Measurements from ENCODE around the gene UBE2D2.
A peak's percentile ranks its signal among the peaks of the same experiment; 100 is the strongest.

Gene UBE2D2

GRCh38 chr5:139638736-139639618, 77.8 kb downstream of the UBE2D2 start:
- no peaks in the 10 kb centered on the region for H3K27me3 ChIP-seq (ENCODE audit: control insufficient read depth in 2 of 2, insufficient read depth in 2 of 2, low read length in 2 of 2)
- H3K36me3 ChIP-seq (ENCODE audit: control insufficient read depth in 2 of 2, insufficient read depth in 2 of 2, low read length in 2 of 2), result no peaks in the 10 kb centered on the region
- H3K9ac ChIP-seq (ENCODE audit: low read depth in 1 of 2, low read length in 2 of 2), result peak overlapping the region; percentile 68 to 81
- H3K4me3 ChIP-seq (ENCODE audit: low read length in 2 of 2), result peak overlapping the region in 1 of 2 donors; percentile 72
- H3K27ac ChIP-seq (ENCODE audit: low read depth in 2 of 2, low read length in 2 of 2), result peak overlapping the region; percentile 96 to 97
- H3K9me3 ChIP-seq (ENCODE audit: control insufficient read depth in 2 of 2, low read length in 2 of 2), result no peaks in the 10 kb centered on the region
- peaks cover 68 to 76% of the 10 kb centered on the region in 2 donors for H3K4me1 ChIP-seq (ENCODE audit: control insufficient read depth in 2 of 2, insufficient read depth in 2 of 2, low read length in 2 of 2)

- no peak overlapping the region for H3K4me3 ChIP-seq (ENCODE audit: low read length in 2 of 2)
- H3K4me1 ChIP-seq (ENCODE audit: control insufficient read depth in 2 of 2, insufficient read depth in 2 of 2, low read length in 2 of 2), result peaks cover 73% of the 10 kb centered on the region in 2 donors
- H3K27me3 ChIP-seq (ENCODE audit: control insufficient read depth in 2 of 2, insufficient read depth in 2 of 2, low read length in 2 of 2), result no peaks in the 10 kb centered on the region
- no peaks in the 10 kb centered on the region for H3K36me3 ChIP-seq (ENCODE audit: control insufficient read depth in 2 of 2, insufficient read depth in 2 of 2, low read length in 2 of 2)
- H3K9me3 ChIP-seq (ENCODE audit: control insufficient read depth in 2 of 2, low read length in 2 of 2), result no peaks in the 10 kb centered on the region
- no peak overlapping the region for H3K9ac ChIP-seq (ENCODE audit: low read depth in 1 of 2, low read length in 2 of 2)
- H3K27ac ChIP-seq (ENCODE audit: low read depth in 2 of 2, low read length in 2 of 2), result peak overlapping the region in 1 of 2 donors; percentile 97
These were observed 78.7 kb downstream of the UBE2D2 start for GRCh38 chr5:139639619-139640380.

GRCh38 chr5:139640421-139641115, 79.4 kb downstream of the UBE2D2 start:
- Histone ChIP-seq H3K4me1 (ENCODE audit: control insufficient read depth in 2 of 2, insufficient read depth in 2 of 2, low read length in 2 of 2) (peaks cover 66 to 67% of the 10 kb centered on the region in 2 donors), H3K27me3 (ENCODE audit: control insufficient read depth in 2 of 2, insufficient read depth in 2 of 2, low read length in 2 of 2) (no peaks in the 10 kb centered on the region), H3K9ac (ENCODE audit: low read depth in 1 of 2, low read length in 2 of 2) (no peak overlapping the region), H3K27ac (ENCODE audit: low read depth in 2 of 2, low read length in 2 of 2) (no peak overlapping the region), H3K9me3 (ENCODE audit: control insufficient read depth in 2 of 2, low read length in 2 of 2) (no peaks in the 10 kb centered on the region), H3K36me3 (ENCODE audit: control insufficient read depth in 2 of 2, insufficient read depth in 2 of 2, low read length in 2 of 2) (no peaks in the 10 kb centered on the region), H3K4me3 (ENCODE audit: low read length in 2 of 2) (no peak overlapping the region)

- no peaks in the 10 kb centered on the region for H3K9me3 ChIP-seq (ENCODE audit: control insufficient read depth in 2 of 2, low read length in 2 of 2)
- no peaks in the 10 kb centered on the region for H3K36me3 ChIP-seq (ENCODE audit: control insufficient read depth in 2 of 2, insufficient read depth in 2 of 2, low read length in 2 of 2)
- H3K27ac ChIP-seq (ENCODE audit: low read depth in 2 of 2, low read length in 2 of 2), result peak overlapping the region in 1 of 2 donors; percentile 94
- no peak overlapping the region for H3K9ac ChIP-seq (ENCODE audit: low read depth in 1 of 2, low read length in 2 of 2)
- H3K27me3 ChIP-seq (ENCODE audit: control insufficient read depth in 2 of 2, insufficient read depth in 2 of 2, low read length in 2 of 2), result no peaks in the 10 kb centered on the region
- H3K4me3 ChIP-seq (ENCODE audit: low read length in 2 of 2), result no peak overlapping the region
- peaks cover 58 to 59% of the 10 kb centered on the region in 2 donors for H3K4me1 ChIP-seq (ENCODE audit: control insufficient read depth in 2 of 2, insufficient read depth in 2 of 2, low read length in 2 of 2)
These were observed 80.3 kb downstream of the UBE2D2 start for GRCh38 chr5:139641116-139642080.

GRCh38 chr5:139642213-139642612, 81.1 kb downstream of the UBE2D2 start:
- H3K9me3 ChIP-seq (ENCODE audit: control insufficient read depth in 2 of 2, low read length in 2 of 2), result no peaks in the 10 kb centered on the region
- no peaks in the 10 kb centered on the region for H3K36me3 ChIP-seq (ENCODE audit: control insufficient read depth in 2 of 2, insufficient read depth in 2 of 2, low read length in 2 of 2)
- peak overlapping the region in 1 of 2 donors; percentile 32 for H3K9ac ChIP-seq (ENCODE audit: low read depth in 1 of 2, low read length in 2 of 2)
- H3K4me1 ChIP-seq (ENCODE audit: control insufficient read depth in 2 of 2, insufficient read depth in 2 of 2, low read length in 2 of 2), result peaks cover 50 to 55% of the 10 kb centered on the region in 2 donors
- H3K4me3 ChIP-seq (ENCODE audit: low read length in 2 of 2), result peak overlapping the region in 1 of 2 donors; percentile 17
- peak overlapping the region; percentile 91 to 94 for H3K27ac ChIP-seq (ENCODE audit: low read depth in 2 of 2, low read length in 2 of 2)
- H3K27me3 ChIP-seq (ENCODE audit: control insufficient read depth in 2 of 2, insufficient read depth in 2 of 2, low read length in 2 of 2), result no peaks in the 10 kb centered on the region

GRCh38 chr5:139642891-139643871, 82.0 kb downstream of the UBE2D2 start:
- H3K4me1 ChIP-seq (ENCODE audit: control insufficient read depth in 2 of 2, insufficient read depth in 2 of 2, low read length in 2 of 2), result peaks cover 49 to 55% of the 10 kb centered on the region in 2 donors
- H3K9me3 ChIP-seq (ENCODE audit: control insufficient read depth in 2 of 2, low read length in 2 of 2), result no peaks in the 10 kb centered on the region
- H3K27me3 ChIP-seq (ENCODE audit: control insufficient read depth in 2 of 2, insufficient read depth in 2 of 2, low read length in 2 of 2), result no peaks in the 10 kb centered on the region
- no peaks in the 10 kb centered on the region for H3K36me3 ChIP-seq (ENCODE audit: control insufficient read depth in 2 of 2, insufficient read depth in 2 of 2, low read length in 2 of 2)
- H3K27ac ChIP-seq (ENCODE audit: low read depth in 2 of 2, low read length in 2 of 2), result peak overlapping the region; percentile 91 to 94
- peak overlapping the region; percentile 45 to 68 for H3K9ac ChIP-seq (ENCODE audit: low read depth in 1 of 2, low read length in 2 of 2)
- H3K4me3 ChIP-seq (ENCODE audit: low read length in 2 of 2), result peak overlapping the region; percentile 14 to 37

- H3K4me3 ChIP-seq (ENCODE audit: low read length in 2 of 2), result peak overlapping the region; percentile 14 to 37
- peak overlapping the region; percentile 45 to 68 for H3K9ac ChIP-seq (ENCODE audit: low read depth in 1 of 2, low read length in 2 of 2)
- H3K4me1 ChIP-seq (ENCODE audit: control insufficient read depth in 2 of 2, insufficient read depth in 2 of 2, low read length in 2 of 2), result peaks cover 40 to 46% of the 10 kb centered on the region in 2 donors
- H3K27me3 ChIP-seq (ENCODE audit: control insufficient read depth in 2 of 2, insufficient read depth in 2 of 2, low read length in 2 of 2), result no peaks in the 10 kb centered on the region
- no peaks in the 10 kb centered on the region for H3K9me3 ChIP-seq (ENCODE audit: control insufficient read depth in 2 of 2, low read length in 2 of 2)
- peak overlapping the region; percentile 91 to 94 for H3K27ac ChIP-seq (ENCODE audit: low read depth in 2 of 2, low read length in 2 of 2)
- no peaks in the 10 kb centered on the region for H3K36me3 ChIP-seq (ENCODE audit: control insufficient read depth in 2 of 2, insufficient read depth in 2 of 2, low read length in 2 of 2)
These were observed 82.9 kb downstream of the UBE2D2 start for GRCh38 chr5:139644001-139644456.

GRCh38 chr5:139644646-139645429, 83.7 kb downstream of the UBE2D2 start:
- H3K27me3 ChIP-seq (ENCODE audit: control insufficient read depth in 2 of 2, insufficient read depth in 2 of 2, low read length in 2 of 2), result no peaks in the 10 kb centered on the region
- no peaks in the 10 kb centered on the region for H3K9me3 ChIP-seq (ENCODE audit: control insufficient read depth in 2 of 2, low read length in 2 of 2)
- H3K9ac ChIP-seq (ENCODE audit: low read depth in 1 of 2, low read length in 2 of 2), result peak overlapping the region in 1 of 2 donors; percentile 45
- peaks cover 33 to 40% of the 10 kb centered on the region in 2 donors for H3K4me1 ChIP-seq (ENCODE audit: control insufficient read depth in 2 of 2, insufficient read depth in 2 of 2, low read length in 2 of 2)
- H3K4me3 ChIP-seq (ENCODE audit: low read length in 2 of 2), result no peak overlapping the region
- H3K27ac ChIP-seq (ENCODE audit: low read depth in 2 of 2, low read length in 2 of 2), result no peak overlapping the region
- no peaks in the 10 kb centered on the region for H3K36me3 ChIP-seq (ENCODE audit: control insufficient read depth in 2 of 2, insufficient read depth in 2 of 2, low read length in 2 of 2)

Data from mucosa of rectum (tissue), 2 donors.